OCI-LY1 (cell line): ENCODE results near the gene SHC3.

Experiments used
- CTCF ChIP-seq: fragments of 200-600 bp; sonication (generic), shearing (Covaris generic); IDR thresholded peaks from 2 replicates; pipeline ENCODE4 v1.5.1; 2017; ENCODE audit warnings: mild to moderate bottlenecking, antibody characterized with exemption, low read length, moderate library complexity, mixed read lengths
- EZH2 ChIP-seq: fragments of 200-600 bp; sonication (generic), shearing (Covaris generic); IDR thresholded peaks from 2 replicates; pipeline ENCODE4 v1.8.0; 2017; ENCODE audit warnings: borderline replicate concordance, mixed run types, mild to moderate bottlenecking, antibody characterized with exemption, low read length, moderate library complexity, mixed read lengths

GRCh38 chr9:89195131-89195797 is 16.6 kb upstream of the SHC3 start:
- TF ChIP-seq CTCF (no peak), EZH2 (no peak)
